ENCODE data around the gene PCGF1.

PCGF1 gene

GRCh38 chr2:74537140-74537539 is 29.6 kb upstream of the PCGF1 start:
- no peak for DNase-seq (ENCODE audit: low read depth in 3 of 3, low spot score in 1 of 3)

DNA sequence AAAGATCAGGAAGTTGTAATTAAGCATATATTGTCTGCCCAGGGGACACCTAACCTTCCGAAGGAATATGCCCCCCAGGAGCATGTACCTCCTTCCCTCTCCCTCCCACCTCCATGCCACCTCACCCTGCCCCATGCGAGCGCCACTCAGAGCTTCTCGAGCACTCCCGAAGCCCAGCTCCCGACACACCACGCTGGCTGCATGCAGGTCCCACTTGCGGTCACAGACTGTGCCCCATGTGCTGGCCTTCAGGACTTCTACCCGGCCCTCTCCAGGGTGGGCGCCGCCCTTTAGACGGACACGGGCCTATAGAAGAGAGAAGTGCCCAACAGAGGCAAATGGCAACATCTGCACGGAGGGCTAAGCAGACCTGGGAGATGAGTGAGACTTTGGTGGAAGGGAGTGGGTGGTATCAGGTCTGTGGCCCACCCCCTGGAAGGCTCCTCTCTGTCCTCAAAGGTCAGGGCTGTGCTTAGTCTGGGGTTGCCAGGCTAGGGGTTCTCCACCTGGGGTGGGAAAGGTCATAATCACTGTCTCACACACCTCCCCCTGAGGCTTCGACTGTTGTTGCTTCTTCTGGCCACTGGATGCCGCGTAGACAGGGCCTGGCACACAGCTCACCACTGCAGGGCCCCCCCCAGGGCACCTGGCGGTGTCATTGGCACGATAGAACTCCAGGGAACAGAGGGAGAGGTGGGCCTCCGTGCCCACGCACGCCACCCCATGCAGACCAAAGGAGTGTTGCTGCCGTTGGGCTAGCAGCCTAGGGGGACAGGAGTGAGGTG is 28.9 kb upstream of the PCGF1 start:
- DNase-seq (ENCODE audit: low read depth in 3 of 3, low spot score in 1 of 3), result no peak

DNA sequence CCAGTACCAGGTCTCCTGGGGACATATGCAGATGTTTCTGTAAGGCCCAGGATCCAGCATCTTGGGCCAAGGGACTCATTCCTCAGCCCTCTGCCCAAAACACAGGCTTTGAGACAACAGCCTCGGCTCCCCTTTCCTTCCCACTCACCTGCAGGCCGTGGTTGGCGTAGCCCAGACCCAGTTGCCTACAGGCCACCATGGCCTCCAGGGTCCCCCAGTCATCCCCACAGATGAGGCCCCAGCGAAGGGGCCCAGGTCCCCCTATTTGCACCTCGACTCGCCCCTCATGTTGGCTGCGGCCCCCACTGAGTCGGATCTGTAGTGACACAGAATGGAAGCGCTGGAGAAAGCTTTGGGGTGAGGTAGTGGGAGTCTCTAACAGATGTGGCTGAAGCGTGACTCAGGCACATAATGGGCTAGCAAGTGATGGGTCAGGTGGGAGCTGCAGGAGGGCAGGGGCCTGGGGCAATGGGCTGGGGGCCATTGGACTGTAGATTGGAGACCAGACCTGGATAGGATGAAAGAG is 28.0 kb upstream of the PCGF1 start:
- no peak for DNase-seq (ENCODE audit: low read depth in 3 of 3, low spot score in 1 of 3)

GRCh38 chr2:74534411-74534810 is 26.9 kb upstream of the PCGF1 start:
- DNase-seq (ENCODE audit: low read depth in 3 of 3, low spot score in 1 of 3), result no peak

DNA sequence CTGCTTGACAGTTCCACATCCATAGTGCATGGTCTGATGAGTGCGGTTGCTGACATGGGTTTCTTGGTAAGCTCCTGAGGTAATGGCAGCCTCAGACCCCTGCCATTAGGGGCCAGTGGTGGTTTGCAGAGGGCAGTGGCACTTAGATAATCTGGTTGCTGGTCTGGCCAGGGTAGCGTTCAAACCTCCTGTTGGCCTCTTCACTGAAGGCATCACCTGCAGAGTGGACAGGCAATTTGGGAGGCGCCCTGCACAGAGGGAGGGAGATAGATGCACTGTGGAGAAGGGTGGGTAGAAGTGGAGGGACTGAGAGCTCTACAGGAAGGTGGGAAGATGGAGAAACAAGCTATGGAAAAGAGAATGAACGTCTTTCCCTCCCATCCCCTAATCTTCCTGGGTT is 26.0 kb upstream of the PCGF1 start:
- DNase-seq (ENCODE audit: low read depth in 3 of 3, low spot score in 1 of 3), result no peak

DNA sequence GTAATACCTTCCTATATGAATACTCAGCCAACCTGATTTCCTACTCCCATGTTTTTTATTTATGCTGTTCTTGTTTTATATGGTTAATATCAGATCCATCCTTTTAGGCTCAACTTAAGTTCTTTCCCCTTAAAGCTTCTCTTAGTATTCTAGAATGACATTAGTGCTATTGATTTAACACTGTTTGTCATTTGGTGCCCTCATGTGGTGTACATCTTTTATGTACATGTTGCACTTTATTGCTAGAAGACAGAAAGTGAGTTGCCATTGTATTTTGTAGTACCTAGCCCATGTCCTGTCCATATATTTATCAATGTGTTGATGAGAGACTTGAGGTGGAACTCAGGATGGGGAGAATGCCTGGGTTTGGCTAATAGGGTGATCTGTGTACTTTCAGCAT is 24.7 kb upstream of the PCGF1 start:
- no peak for DNase-seq (ENCODE audit: low read depth in 3 of 3, low spot score in 1 of 3)

DNA sequence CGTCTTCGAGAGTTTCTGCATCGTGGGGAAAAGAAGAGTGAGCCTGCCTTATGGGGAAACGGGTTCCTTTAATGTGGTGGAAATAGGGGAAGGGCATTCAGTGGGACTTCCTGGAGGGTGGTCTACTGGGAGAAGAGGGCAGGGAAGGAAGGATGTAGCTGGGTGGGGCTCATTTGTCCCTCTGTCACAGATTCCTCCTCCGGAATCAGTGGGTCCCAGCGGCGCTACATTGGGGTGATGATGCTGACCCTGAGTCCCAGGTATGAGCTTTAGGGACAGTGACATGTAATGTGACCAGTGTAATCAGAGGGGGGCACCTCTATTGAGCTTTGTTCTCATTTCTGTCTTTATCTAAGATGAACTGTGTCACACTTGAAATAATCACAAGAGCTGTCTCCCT is 24.2 kb upstream of the PCGF1 start:
- no peak for DNase-seq (ENCODE audit: low read depth in 3 of 3, low spot score in 1 of 3)

DNA sequence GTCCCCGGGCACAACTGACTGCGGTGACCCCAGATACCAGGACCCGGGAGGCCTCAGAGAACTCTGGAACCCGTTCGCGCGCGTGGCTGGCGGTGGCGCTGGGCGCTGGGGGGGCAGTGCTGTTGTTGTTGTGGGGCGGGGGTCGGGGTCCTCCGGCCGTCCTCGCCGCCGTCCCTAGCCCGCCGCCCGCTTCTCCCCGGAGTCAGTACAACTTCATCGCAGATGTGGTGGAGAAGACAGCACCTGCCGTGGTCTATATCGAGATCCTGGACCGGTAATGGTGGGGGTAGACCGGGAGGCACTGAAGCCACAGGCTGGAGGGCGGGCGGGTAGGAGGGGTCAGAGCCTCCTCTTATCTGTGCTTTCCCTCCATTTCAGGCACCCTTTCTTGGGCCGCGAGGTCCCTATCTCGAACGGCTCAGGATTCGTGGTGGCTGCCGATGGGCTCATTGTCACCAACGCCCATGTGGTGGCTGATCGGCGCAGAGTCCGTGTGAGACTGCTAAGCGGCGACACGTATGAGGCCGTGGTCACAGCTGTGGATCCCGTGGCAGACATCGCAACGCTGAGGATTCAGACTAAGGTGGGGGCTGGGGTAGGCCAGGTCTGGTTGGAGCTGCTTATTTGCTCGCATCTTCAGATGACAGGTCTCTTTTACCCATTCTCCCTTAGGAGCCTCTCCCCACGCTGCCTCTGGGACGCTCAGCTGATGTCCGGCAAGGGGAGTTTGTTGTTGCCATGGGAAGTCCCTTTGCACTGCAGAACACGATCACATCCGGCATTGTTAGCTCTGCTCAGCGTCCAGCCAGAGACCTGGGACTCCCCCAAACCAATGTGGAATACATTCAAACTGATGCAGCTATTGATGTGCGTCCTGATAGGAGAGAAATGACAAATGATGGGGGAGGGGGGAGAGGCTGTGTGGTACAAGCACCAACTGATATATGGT is 23.0 kb upstream of the PCGF1 start:
- DNase-seq (ENCODE audit: low read depth in 3 of 3, low spot score in 1 of 3), result no peak

GRCh38 chr2:74529357-74530238 is 22.1 kb upstream of the PCGF1 start, which contains the start of the genes AUP1 and HTRA2:
Gene AUP1, minus strand, starts transcription at chr2:74529706. Its CDS starts 77 bp downstream, at chr2:74529629.
Gene HTRA2, plus strand, starts transcription at chr2:74529933. Its CDS starts 74 bp downstream, at chr2:74530007.
- peak; percentile 64 to 71 (median 68) for DNase-seq (ENCODE audit: low read depth in 3 of 3, low spot score in 1 of 3)

GRCh38 chr2:74528600-74529356 is 21.3 kb upstream of the PCGF1 start:
- no peak for DNase-seq (ENCODE audit: low read depth in 3 of 3, low spot score in 1 of 3)

DNA sequence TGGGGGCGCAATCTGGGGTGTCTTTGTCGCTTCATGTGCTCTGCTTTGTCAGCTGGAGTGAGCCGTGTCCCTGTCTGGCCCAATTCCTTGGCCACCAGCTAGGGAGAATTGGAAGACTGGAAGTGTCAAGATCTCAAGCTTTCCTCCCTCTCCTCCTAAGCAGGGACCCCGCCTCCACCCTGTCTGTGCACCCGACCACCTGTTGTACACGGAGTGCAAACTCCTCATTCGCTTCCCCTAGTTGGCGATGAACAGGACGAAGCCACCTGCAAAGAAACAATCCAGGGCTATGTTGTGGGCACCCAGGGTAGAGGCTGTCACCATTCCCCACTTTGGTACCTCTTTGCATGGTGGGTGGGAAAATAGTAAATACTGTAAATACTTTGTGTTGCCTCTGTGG is 20.2 kb upstream of the PCGF1 start:
- no peak for DNase-seq (ENCODE audit: low read depth in 3 of 3, low spot score in 1 of 3)

- no peak for DNase-seq (ENCODE audit: low read depth in 3 of 3, low spot score in 1 of 3)
Observed at GRCh38 chr2:74526649-74527230, 19.2 kb upstream of the PCGF1 start.

- DNase-seq (ENCODE audit: low read depth in 3 of 3, low spot score in 1 of 3), result no peak
Observed at GRCh38 chr2:74525717-74526648, 18.5 kb upstream of the PCGF1 start, which contains the start of gene DQX1. Gene DQX1, minus strand, starts transcription at chr2:74526231. Its CDS starts 502 bp downstream, at chr2:74525729.

GRCh38 chr2:74524955-74525716 is 17.6 kb upstream of the PCGF1 start:
- no peak for DNase-seq (ENCODE audit: low read depth in 3 of 3, low spot score in 1 of 3)

DNA sequence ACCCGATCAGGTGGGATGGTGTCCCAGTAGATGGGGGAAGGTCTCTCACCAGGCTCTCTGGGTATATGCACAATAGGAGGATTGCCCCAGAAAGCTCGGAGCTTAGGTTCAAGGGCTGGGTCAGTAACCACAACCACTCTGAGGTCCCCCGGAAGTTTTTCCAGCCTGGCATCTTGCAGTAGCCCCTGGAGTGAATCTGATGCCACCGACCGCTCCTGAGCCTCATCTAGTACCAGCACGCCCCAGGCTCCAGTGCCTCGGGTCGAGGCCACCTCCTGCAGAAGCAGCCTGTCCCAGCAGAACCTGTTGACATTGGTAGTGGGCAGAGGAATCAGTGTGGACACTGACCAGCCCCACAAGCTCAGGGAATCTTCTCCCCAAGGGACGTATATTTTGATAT is 16.5 kb upstream of the PCGF1 start:
- no peak for DNase-seq (ENCODE audit: low read depth in 3 of 3, low spot score in 1 of 3)

- no peak for DNase-seq (ENCODE audit: low read depth in 3 of 3, low spot score in 1 of 3)
Observed at GRCh38 chr2:74522516-74522915, 15.0 kb upstream of the PCGF1 start.

DNA sequence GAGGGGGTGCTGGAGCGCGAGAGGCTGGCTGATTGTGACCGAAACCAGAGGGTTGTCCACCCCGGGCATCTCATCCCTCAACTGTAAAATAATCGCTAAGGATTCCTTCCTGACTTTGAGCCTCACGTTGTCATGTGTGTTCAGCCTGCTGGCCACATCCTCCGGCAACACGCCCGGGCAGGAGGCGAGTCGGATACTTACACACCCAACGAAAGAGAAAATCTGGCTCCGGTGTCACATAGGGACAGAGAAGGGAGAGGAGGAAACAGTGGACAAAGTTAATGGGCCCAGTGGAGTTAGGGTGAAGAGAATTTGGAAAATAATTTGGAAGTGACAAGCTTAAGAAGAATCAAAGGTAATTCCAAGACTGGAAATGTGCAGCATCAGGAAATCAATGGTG is 9.2 kb upstream of the PCGF1 start:
- no peak for DNase-seq (ENCODE audit: low read depth in 3 of 3, low spot score in 1 of 3)
